Measurements from ENCODE around the gene FERMT2. TPM values are rescaled to one million over a fixed set of nuclear protein-coding genes. Genes with fewer than 3 reads are reported as not detected.
A peak's percentile ranks its signal among the peaks of the same experiment; 100 is the strongest.

The FERMT2 gene
- total and polyA plus RNA-seq, 11 donors = 31.2 to 158 (median 104) TPM

DNA sequence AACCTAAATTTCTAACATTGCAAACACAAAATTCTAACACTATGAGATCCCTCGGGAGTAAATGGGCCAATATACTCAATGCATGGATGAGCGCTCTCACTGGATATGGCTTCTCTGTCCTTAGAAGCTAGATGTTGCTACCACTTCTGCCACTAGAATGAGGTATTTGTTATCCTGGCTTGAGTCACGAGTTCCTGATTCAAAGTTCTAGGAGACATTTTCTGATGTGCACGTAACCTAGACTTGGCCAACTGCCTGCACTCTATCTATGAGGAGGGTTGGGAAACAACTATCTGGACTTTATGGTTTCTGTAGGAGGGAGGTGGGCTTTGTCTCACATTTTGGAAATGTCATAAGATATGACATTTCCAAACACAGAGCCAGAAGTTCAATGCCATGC lies 37.6 kb downstream of the FERMT2 start:
- peak overlapping the region in 1 of 12 donors; percentile 55 for H3K27ac ChIP-seq

DNA sequence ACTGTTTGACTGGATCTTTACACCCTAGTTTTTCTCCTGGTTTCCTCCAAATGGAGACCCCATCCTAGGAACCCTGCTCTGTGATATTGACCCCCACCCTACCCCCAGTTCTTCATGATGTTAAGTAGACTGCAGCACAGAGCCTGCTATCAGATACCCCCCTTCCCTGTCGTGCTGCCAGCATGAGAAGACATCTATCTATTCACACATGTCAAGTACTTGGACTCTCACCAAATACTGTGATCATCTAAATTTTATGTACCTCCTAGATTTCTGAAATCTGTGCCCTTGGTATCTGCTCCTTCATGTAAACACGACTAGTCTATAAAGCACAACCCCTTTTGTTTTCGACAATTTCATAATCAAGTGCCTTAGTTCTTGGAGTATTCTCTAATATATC lies 38.9 kb downstream of the FERMT2 start:
- DNase-seq (no peak), ATAC-seq (no peak)
- Histone ChIP-seq H3K27me3 (no peaks in the 10 kb centered on the region), H3K36me3 (peaks cover 0 to 37% (median 4%) of the 10 kb centered on the region in 9 donors), H3K9me3 (no peaks in the 10 kb centered on the region), H3K4me3 (no peak overlapping the region), H3K4me1 (peaks cover 0 to 42% (median 27%) of the 10 kb centered on the region in 12 donors), H3K27ac (peak overlapping the region in 1 of 12 donors; percentile 55)
- WGBS, 4 donors = 49 to 56% (median 51%) methylated on average over 3 of the region's 3 CpGs
- intact Hi-C loops (cut with DNase I) = loop anchor here in 1 of 10 donors (5.0 kb wide), 1 partner anchor 35 kb away; no protein-coding TSS in a partner anchor
- TF ChIP-seq, protein P1, sequence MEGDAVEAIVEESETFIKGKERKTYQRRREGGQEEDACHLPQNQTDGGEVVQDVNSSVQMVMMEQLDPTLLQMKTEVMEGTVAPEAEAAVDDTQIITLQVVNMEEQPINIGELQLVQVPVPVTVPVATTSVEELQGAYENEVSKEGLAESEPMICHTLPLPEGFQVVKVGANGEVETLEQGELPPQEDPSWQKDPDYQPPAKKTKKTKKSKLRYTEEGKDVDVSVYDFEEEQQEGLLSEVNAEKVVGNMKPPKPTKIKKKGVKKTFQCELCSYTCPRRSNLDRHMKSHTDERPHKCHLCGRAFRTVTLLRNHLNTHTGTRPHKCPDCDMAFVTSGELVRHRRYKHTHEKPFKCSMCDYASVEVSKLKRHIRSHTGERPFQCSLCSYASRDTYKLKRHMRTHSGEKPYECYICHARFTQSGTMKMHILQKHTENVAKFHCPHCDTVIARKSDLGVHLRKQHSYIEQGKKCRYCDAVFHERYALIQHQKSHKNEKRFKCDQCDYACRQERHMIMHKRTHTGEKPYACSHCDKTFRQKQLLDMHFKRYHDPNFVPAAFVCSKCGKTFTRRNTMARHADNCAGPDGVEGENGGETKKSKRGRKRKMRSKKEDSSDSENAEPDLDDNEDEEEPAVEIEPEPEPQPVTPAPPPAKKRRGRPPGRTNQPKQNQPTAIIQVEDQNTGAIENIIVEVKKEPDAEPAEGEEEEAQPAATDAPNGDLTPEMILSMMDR (IDR thresholded peaks at IDR 0.05) = no peak
- no peak for TF ChIP-seq POLR2A (IDR thresholded peaks at IDR 0.05)

More for the DNA sequence above, 37.6 kb downstream of the FERMT2 start:
- Histone ChIP-seq H3K4me1 (peaks cover 9 to 46% (median 33%) of the 10 kb centered on the region in 12 donors), H3K27me3 (no peaks in the 10 kb centered on the region), H3K36me3 (peaks cover 0 to 47% (median 5%) of the 10 kb centered on the region in 9 donors), H3K4me3 (no peak overlapping the region), H3K9me3 (no peaks in the 10 kb centered on the region)
- no peak for ATAC-seq
- 60 to 63% (median 63%) methylated on average over 4 of the region's 4 CpGs for WGBS, 4 donors
- no peak for DNase-seq
- TF ChIP-seq, protein P1 (IDR thresholded peaks at IDR 0.05) = no peak
- TF ChIP-seq POLR2A (IDR thresholded peaks at IDR 0.05) = no peak
- intact Hi-C loops (cut with DNase I) = loop anchor here in 1 of 10 donors (5.0 kb wide), 1 partner anchor 34 kb away; no protein-coding TSS in a partner anchor

DNA sequence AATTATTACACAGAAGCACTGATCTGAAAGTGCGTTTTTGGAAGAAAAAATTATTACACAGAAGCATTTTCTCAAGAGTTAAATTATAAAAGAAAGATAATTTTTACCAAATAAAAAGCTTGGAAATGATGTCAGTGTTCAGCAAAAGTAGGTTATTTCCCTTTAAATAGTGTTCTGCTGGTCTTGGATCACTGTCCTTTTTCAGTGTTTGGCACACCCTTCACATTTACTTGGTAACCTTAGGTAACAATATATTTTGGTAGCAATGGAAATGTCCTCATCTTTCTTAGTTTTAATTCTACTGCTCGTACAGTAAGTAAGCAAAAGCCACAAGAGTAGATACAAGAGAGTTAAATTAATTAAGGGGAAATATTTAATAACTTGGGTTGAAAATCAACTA lies 40.3 kb downstream of the FERMT2 start:
- peak overlapping the region in 5 of 12 donors; percentile 6 to 40 (median 19) for H3K27ac ChIP-seq
- intact Hi-C loops (cut with DNase I) = loop anchor here in 1 of 10 donors (5.0 kb wide), 1 partner anchor 37 kb away; no protein-coding TSS in a partner anchor
- H3K9me3 ChIP-seq = no peaks in the 10 kb centered on the region
- DNase-seq = no peak
- H3K4me3 ChIP-seq = no peak overlapping the region
- no peak for TF ChIP-seq POLR2A (IDR thresholded peaks at IDR 0.05)
- TF ChIP-seq, protein P1 (IDR thresholded peaks at IDR 0.05) = no peak
- WGBS, 4 donors = 33 to 56% (median 43%) methylated on average over 2 of the region's 2 CpGs
- H3K36me3 ChIP-seq = peaks cover 0 to 25% (median 0%) of the 10 kb centered on the region in 9 donors
- no peaks in the 10 kb centered on the region for H3K27me3 ChIP-seq
- H3K4me1 ChIP-seq = peaks cover 2 to 50% (median 36%) of the 10 kb centered on the region in 12 donors
- ATAC-seq = peak in 2 of 4 donors; percentile 34 to 41

DNA sequence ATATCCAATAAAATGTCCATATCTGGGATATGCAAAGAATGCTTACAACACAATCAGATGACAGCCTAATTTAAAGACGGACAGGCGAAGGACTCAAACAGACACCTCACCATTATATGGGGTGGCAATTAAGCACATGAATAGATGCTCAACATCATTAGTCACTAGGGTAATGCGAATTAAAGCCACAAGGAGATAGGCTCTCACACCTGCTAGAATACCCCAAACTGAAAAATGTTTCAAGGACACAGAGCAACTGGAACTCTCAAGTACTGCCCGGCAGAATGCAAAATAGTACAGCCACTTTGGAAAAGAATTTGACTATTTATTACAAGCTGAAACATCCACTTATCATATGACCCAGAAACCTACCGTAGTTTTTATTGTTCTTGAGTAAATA lies 42.9 kb downstream of the FERMT2 start:
- Histone ChIP-seq H3K27ac (peak overlapping the region in 1 of 12 donors; percentile 0), H3K4me3 (no peak overlapping the region), H3K9me3 (no peaks in the 10 kb centered on the region), H3K27me3 (no peaks in the 10 kb centered on the region), H3K36me3 (peaks cover 0 to 14% (median 0%) of the 10 kb centered on the region in 9 donors), H3K4me1 (peaks cover 3 to 58% (median 47%) of the 10 kb centered on the region in 12 donors)
- DNase-seq = no peak
- WGBS, 4 donors = 70 to 83% (median 79%) methylated on average over 5 of the region's 5 CpGs
- intact Hi-C loops (cut with DNase I) = no loop called here
- ATAC-seq = no peak
- TF ChIP-seq, protein P1 (IDR thresholded peaks at IDR 0.05) = no peak
- TF ChIP-seq POLR2A (IDR thresholded peaks at IDR 0.05) = no peak
